T-helper 1 cell treated with Interleukin-12 subunit alpha and Interleukin-12 subunit beta and Interleukin-4 antibody, amounts not matched to agents 30 μg/mL and 1 μg/mL, for 36 hours (primary cell): ENCODE measurements around the gene A2M.

Source experiments
- H3K27ac Mint-ChIP-seq: one replicate; pipeline ENCODE4 v1.8.0; 2021; ENCODE audit warnings: mild to moderate bottlenecking, mixed read lengths
- H3K27me3 Mint-ChIP-seq: one replicate; pipeline ENCODE4 v1.8.0; 2021; ENCODE audit warnings: low read depth, mixed read lengths
- H3K36me3 Mint-ChIP-seq: one replicate; pipeline ENCODE4 v1.8.0; 2021; ENCODE audit warnings: low read depth, mixed read lengths
- H3K4me1 Mint-ChIP-seq: one replicate; pipeline ENCODE4 v1.8.0; 2021; ENCODE audit warnings: low read depth, mixed read lengths
- H3K4me3 Mint-ChIP-seq: one replicate; pipeline ENCODE4 v1.8.0; 2021; ENCODE audit warnings: mild to moderate bottlenecking, moderate library complexity, mixed read lengths
- H3K9me3 Mint-ChIP-seq: one replicate; pipeline ENCODE4 v1.8.0; 2021; ENCODE audit warnings: mixed read lengths

The A2M gene

DNA sequence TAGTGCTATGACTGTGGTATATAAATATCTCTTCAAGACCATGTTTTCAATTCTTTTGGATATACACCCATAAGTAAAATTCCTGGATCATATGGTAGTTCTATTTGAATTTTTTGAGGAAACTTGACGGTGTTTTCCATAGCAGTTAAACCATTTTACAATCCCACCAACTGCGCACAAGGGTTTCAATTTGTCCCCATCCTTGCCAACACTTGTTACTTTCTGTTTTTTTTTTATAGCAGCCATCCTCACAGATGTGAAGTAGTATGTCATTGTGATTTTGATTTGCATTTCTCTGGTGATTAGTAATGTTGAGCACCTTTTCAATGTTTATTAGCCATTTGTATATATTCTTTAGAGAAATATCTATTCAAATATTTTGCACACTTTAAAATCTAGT lies 14.5 kb upstream of the A2M start:
- Mint-ChIP-seq H3K27me3 (no peaks in the 10 kb centered on the region), H3K27ac (no peak overlapping the region), H3K4me1 (no peaks in the 10 kb centered on the region), H3K36me3 (no peaks in the 10 kb centered on the region), H3K9me3 (no peaks in the 10 kb centered on the region), H3K4me3 (no peak overlapping the region)

DNA sequence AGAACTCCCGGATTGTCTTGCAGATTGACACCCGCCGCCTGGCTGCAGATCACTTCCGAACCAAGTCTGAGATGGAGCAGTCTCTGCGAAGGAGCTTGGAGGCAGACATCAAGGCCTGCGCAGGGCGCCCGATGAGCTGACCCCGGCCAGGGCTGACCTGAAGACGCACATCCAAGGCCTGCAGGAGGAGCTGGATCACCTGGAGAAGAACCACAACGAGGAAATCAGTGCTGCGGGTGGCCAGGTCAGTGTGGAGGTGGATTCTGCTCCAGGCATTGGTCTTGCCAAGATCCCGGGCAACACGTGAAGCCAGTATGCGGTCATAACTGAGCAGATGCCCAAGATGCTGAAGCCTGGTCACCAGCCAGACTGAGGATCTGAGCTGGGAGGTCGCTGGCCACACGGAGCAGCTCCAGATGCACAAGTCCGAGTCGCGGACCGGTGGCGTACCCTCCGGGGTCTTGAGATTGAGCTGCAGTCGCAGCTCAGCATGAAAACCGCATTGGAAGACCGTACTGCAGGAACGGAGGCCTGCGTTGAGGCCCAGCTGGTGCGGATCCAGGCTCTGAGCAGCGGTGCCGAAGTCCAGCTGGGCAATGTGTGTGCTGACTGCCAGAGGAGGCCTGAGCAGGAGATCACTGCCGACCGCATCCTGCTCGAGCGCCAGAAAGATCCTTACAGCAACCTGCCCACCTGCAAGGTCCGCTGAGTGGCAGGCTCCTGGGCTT lies 12.4 kb upstream of the A2M start:
- Mint-ChIP-seq H3K4me1 (no peaks in the 10 kb centered on the region), H3K36me3 (no peaks in the 10 kb centered on the region), H3K27me3 (no peaks in the 10 kb centered on the region), H3K9me3 (no peaks in the 10 kb centered on the region), H3K27ac (no peak overlapping the region), H3K4me3 (no peak overlapping the region)

DNA sequence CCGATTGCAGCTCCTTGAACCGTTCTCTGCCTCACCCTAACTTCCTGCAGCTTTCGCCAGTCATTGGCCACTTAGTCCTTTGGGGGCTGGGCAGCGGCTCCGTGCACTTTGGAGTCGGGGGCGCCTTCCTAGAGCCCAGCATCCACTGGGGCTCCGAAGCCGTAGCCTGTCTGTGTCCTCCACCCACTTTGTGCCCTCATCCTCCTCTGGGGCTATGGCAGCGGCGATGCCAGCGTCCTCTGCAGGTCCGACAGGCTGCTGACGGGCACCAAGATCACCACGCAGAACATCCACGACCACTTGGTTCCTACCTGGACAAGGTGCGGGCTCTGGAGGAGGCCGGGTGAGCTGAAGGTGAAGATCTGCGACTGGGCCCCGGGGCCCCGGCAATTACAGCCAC lies 11.8 kb upstream of the A2M start:
- H3K36me3 Mint-ChIP-seq, result no peaks in the 10 kb centered on the region
- H3K9me3 Mint-ChIP-seq, result no peaks in the 10 kb centered on the region
- H3K4me1 Mint-ChIP-seq, result no peaks in the 10 kb centered on the region
- no peak overlapping the region for H3K4me3 Mint-ChIP-seq
- H3K27ac Mint-ChIP-seq, result no peak overlapping the region
- H3K27me3 Mint-ChIP-seq, result no peaks in the 10 kb centered on the region

DNA sequence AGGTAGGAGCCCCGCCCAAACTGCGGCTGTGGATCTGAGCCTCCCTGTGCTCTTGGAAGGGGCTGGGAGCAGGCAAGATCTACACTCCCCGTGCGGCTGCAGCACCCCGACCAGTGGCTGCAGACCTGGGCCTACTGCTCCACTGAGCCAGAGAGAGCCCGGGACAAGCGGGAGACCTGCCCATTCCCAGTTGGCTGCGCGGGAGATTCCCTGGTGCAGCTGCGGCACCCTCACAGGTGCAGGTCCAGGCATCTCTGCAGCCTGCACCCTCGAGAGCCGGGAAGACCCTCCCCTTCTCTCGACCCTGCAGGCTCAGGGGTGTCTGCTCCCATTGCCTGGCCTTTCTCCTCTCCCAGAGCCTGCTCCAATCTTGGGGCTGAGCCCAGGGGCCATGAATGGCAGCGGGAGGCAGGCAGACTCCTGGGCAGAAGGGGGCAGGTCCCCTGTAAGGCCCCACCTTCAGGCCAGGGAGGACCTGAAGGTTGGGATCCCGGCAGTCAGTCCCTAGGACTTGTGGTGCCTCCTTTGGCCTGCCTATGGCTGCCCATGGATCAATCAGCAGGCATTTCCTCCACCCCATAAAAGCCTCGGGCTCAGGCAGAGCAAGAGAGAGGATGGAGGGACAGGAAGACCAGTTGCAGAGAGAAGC lies 8.8 kb upstream of the A2M start:
- Mint-ChIP-seq H3K9me3 (no peaks in the 10 kb centered on the region), H3K36me3 (no peaks in the 10 kb centered on the region), H3K4me1 (no peaks in the 10 kb centered on the region), H3K27me3 (peaks cover 3% of the 10 kb centered on the region), H3K27ac (no peak overlapping the region), H3K4me3 (no peak overlapping the region)

DNA sequence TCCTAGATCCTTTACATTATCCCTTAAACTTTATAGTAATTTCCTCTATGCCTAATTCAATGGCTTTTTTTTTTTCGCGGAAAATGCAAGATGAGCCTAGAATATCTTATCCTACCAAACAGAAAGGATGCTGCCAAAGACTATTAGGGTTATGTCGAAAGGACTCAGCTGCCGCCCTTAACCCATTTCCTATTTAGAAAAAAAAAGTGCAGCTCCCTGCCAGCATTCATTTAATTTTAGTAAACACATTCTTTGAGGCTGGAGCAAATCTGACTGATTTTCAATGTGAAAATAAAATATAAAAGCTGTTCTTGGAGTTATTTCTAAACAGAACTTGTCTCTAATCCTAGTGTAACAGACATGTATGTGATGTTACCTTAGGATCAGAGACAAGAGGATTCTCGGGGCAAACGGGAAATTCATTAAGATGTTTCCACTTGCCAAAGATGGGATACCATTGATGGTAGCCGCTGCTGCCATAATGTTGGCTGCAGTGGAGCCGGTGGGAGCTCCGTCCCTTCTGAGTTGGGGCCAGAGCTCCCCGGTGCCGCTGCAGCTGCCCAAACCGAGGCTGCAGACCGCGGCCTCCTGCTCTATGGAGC lies 8.2 kb upstream of the A2M start:
- Mint-ChIP-seq H3K36me3 (no peaks in the 10 kb centered on the region), H3K27ac (no peak overlapping the region), H3K9me3 (no peaks in the 10 kb centered on the region), H3K27me3 (peaks cover 3% of the 10 kb centered on the region), H3K4me3 (no peak overlapping the region), H3K4me1 (no peaks in the 10 kb centered on the region)

DNA sequence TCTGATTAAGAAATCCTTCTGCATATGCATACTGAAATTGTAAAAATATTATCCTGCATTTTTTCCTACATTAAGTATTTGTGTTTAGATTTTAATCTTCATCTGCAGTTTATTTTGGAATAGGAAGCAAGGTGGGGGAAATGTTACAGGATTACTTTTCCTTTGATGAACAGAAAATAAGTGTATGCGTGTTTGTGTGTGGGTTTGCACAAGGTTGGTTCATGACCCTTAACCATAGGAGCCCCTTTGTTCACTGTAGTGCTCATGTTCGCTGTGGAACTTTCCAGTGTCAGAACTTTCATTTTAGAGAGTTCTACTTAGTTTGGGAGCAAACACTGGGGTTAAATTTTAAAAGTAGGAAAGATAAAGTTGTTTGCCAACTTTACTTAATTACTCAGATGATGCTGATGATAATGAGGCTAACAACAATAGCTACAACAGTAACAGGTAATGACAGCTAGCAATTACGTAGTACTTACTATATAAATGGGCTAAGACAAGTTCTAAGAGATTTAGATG lies 6.4 kb upstream of the A2M start:
- H3K27ac Mint-ChIP-seq, result no peak overlapping the region
- no peaks in the 10 kb centered on the region for H3K36me3 Mint-ChIP-seq
- no peaks in the 10 kb centered on the region for H3K9me3 Mint-ChIP-seq
- H3K4me3 Mint-ChIP-seq, result no peak overlapping the region
- no peaks in the 10 kb centered on the region for H3K4me1 Mint-ChIP-seq
- H3K27me3 Mint-ChIP-seq, result peaks cover 3% of the 10 kb centered on the region

DNA sequence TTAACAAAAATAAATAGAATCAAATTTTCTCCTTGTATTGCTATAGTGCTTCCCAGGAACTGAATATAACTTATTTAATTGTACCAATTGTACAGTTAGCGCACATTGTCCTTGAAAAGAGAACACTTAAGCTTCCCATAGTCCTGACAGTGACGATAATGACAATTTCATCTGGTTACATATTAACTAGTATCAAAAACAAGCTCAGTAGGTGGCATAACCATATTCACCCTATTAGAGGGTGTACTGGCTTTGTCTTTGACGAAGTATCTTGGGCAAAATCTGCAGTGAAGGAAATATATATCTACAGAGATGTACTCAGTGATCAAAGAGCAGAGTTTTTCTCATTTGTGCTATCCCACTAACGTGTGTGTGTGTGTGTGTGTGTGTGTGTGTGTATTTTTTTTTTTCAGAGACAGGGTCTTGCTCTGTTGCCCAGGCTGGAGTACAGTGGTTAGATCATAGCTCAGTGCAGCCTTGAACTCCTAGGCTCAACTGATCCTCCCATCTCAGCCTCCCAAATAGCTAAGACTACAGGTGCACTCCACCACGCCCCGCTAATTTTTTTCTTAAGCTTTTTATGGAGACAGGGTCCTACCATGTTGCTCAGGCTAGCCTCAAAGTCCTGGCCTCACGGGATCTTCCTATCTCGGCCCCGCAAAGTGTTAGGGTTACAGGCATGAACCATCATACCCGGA lies 4.9 kb upstream of the A2M start:
- Mint-ChIP-seq H3K4me3 (no peak overlapping the region), H3K9me3 (no peaks in the 10 kb centered on the region), H3K4me1 (peaks cover 6% of the 10 kb centered on the region), H3K27ac (no peak overlapping the region), H3K27me3 (peaks cover 3% of the 10 kb centered on the region), H3K36me3 (no peaks in the 10 kb centered on the region)

DNA sequence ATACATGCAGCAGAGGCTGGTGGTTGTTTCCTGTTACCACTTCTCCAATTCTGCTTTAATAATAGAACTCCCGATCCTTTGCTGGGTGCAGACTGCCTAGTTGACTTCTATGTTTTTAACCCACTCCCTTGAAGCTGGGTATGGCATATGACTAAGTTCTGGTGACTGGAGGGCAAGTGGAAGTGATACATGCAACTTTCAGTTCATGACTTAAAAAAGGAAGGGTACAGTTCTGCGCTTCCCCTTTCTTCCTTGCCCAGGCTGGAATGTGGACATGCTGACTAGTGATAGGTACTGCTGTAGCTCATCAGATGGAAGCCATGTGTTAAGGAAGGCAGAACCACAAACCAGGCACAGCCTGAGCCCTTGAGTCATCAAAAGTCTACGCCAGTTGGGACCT lies 2.4 kb upstream of the A2M start:
- no peaks in the 10 kb centered on the region for H3K36me3 Mint-ChIP-seq
- no peak overlapping the region for H3K27ac Mint-ChIP-seq
- H3K4me1 Mint-ChIP-seq, result peaks cover 6% of the 10 kb centered on the region
- peaks cover 3% of the 10 kb centered on the region for H3K27me3 Mint-ChIP-seq
- no peak overlapping the region for H3K4me3 Mint-ChIP-seq
- no peaks in the 10 kb centered on the region for H3K9me3 Mint-ChIP-seq

DNA sequence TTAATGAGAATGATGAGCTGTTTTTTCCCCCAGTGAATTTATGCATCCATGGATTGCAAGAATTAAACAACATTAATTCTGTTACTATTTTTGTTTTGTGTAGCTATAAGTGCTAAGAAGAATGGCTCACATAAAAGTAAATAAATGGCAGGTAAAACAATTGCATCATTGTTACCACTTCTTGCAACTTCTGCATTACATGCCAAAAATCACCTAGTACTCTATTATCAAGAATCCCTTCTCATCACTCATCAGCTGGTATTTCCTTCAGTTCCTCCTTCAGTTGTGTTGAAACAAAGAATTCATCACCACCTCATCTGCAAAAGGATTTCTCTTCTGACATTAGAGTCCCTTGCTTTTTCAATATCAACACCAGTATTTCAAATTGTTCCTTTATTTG lies 773 bp downstream of the A2M start:
- Mint-ChIP-seq H3K36me3 (no peaks in the 10 kb centered on the region), H3K4me1 (peaks cover 6% of the 10 kb centered on the region), H3K27ac (no peak overlapping the region)

DNA sequence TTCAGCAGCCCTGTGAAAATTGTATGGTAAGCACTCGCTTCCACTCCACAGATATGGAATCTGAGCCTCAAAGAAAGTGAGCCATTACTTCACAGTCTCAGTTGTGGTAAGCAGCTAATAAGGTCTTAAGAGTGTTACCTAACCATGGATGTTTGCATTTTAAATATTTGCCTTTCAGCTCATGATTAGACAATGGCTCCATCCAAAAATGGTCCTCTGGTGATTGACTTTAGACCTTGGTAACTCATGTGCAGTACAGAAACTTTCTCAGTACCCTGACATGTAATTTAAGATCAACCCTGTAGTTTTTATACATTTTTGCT lies 1.8 kb downstream of the A2M start:
- H3K27me3 Mint-ChIP-seq, result no peaks in the 10 kb centered on the region
- no peak overlapping the region for H3K4me3 Mint-ChIP-seq
- no peaks in the 10 kb centered on the region for H3K9me3 Mint-ChIP-seq
- no peak overlapping the region for H3K27ac Mint-ChIP-seq
- peaks cover 6% of the 10 kb centered on the region for H3K4me1 Mint-ChIP-seq
- H3K36me3 Mint-ChIP-seq, result no peaks in the 10 kb centered on the region

More for the DNA sequence above, 773 bp downstream of the A2M start:
- H3K4me3 Mint-ChIP-seq, result no peak overlapping the region
- H3K9me3 Mint-ChIP-seq, result no peaks in the 10 kb centered on the region
- H3K27me3 Mint-ChIP-seq, result no peaks in the 10 kb centered on the region

DNA sequence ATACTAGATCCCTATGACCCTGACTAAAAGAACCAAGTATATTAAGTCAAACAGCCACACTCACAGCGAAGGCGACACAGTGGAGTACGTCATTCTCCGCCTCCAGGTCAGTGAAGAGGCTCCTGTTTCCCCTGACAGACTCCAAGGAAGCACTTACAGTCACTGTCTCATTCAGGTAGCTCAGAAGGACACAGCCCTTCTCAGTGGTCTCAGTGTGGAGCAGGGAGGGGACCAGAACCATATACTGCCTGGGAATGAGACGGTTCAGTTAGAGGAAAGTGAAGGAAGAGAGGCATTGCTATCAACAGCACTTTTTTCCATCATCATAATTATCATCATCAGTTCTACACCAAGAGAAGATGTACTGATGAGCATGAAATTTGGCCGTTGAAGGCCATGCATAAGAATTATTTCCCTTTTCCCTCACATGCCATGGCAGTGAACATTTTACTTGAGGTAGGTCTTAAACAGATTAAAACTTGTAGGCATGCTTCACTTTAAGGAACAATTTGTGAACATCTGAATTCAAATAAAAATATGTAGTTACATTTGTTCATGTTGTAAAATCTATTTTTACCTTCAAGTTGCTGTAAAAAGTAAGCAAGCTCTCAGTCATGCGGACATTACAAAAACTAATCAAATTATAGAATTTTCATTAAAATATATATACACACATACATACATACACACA lies 2.3 kb downstream of the A2M start:
- Mint-ChIP-seq H3K9me3 (no peaks in the 10 kb centered on the region), H3K4me1 (peaks cover 6% of the 10 kb centered on the region), H3K4me3 (no peak overlapping the region), H3K27ac (no peak overlapping the region), H3K27me3 (no peaks in the 10 kb centered on the region), H3K36me3 (no peaks in the 10 kb centered on the region)

DNA sequence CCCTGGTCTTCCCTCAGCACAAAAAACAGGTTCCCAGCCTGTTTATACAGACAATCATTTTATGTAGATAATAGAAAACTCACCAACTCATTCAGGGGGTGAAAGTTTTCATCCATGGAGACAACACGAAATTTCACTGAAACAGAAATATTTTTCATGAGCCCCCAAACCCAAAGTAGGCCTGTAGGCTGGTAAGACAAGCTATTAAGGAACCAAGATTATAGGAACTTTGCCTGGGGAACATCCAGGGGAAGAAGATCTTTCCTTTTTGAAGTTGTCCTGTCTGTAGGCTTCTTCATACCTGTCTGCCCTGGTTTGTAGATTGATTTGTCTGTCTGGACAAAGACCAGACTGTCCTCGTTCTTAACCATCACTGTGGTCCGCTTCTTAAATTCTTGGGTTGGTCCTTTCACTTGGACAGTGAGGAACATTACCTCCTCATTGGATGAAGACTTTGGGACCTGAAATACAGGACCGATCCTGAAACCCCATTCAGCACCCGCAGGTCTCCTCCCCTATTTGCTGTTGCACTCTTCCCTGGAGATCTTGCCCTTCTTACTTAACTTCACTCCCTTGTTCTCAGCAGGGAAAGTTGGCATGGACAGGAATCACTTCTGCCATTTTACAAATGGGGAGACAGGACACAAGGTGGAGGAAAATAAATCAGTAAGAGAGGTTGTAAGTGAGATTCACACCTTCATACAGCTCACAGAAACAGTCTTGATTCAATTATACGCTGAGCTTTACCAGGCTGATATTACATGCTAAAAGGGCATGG lies 3.5 kb downstream of the A2M start:
- no peak overlapping the region for H3K4me3 Mint-ChIP-seq
- no peaks in the 10 kb centered on the region for H3K9me3 Mint-ChIP-seq
- no peaks in the 10 kb centered on the region for H3K27me3 Mint-ChIP-seq
- H3K4me1 Mint-ChIP-seq, result peaks cover 6% of the 10 kb centered on the region
- no peak overlapping the region for H3K27ac Mint-ChIP-seq
- H3K36me3 Mint-ChIP-seq, result no peaks in the 10 kb centered on the region

DNA sequence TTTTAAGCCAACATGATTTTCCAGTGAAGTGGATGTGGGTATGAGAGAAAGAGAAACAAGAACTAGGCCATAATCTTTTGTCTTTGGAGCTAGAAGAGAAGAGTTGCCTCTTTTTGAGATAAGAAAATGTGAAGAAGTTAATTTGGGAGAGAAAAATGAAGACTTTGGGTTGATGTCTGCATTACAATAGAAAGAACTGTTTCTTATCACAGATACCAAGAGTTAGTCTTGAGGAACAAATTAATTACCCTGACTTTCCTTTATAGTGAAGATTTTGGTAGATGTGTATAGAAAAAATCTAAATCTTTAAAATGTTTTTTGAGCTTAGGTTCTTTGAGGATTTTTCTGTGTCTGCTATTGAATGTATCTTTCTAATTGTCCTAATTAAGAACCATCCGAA lies 4.2 kb downstream of the A2M start:
- Mint-ChIP-seq H3K27me3 (no peaks in the 10 kb centered on the region), H3K4me3 (no peak overlapping the region), H3K9me3 (no peaks in the 10 kb centered on the region), H3K27ac (no peak overlapping the region), H3K36me3 (no peaks in the 10 kb centered on the region), H3K4me1 (peaks cover 5% of the 10 kb centered on the region)
